Astrocyte (in vitro differentiated cells and primary cell): Measurements from ENCODE around the gene ACAP3.

Source experiments
- EZH2 ChIP-seq: IDR thresholded peaks from 2 replicates; pipeline ENCODE4 v1.6.1; 2012; ENCODE audit warnings: mild to moderate bottlenecking, low read length, inconsistent platforms; ENCODE audit not compliant: insufficient read depth
- TF ChIP-seq, protein P1 (sequence below): IDR thresholded peaks from 2 replicates; pipeline ENCODE4 v1.5.1; 2011; ENCODE audit warnings: low read depth, mild to moderate bottlenecking, inconsistent platforms, low read length, moderate library complexity; ENCODE audit not compliant: insufficient read depth

DNA sequence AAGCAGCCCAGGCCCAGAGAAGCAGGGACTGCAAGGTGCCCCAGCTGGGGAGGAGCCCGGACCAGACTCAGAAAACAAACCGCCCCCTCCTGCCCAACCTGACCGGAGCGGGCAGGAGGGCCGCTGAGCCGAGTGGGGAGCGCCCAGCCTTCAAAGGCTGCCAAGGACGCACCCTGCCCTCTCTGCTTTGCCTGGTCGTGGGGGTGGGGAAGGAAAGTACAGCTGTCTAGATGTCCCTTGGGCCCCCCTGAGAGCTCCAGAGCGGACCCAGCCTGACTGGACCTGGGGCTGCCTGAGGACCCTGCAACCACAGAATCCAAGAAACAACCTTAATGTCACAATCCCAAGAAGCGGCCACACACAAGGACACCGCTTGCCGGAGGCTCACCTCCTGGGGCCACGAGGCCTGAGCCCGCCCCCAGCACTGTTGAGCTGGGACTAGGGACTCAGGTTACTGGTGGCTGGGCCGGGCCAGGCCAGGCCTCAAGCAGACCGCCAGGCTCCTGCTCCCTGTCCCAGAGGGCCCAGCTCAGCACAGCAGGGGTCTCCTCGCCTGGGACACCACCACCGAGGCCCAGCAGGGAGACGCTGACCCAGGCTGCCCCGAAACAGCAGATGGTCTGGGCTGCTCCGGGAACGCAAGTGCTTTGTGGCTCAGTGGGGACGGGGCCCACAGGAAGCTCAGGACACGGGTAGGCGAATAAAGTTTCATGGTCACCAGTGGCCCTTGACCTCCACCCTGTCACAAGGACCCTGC, 40.1 kb upstream of the ACAP3 start:
- TF ChIP-seq, protein P1, sequence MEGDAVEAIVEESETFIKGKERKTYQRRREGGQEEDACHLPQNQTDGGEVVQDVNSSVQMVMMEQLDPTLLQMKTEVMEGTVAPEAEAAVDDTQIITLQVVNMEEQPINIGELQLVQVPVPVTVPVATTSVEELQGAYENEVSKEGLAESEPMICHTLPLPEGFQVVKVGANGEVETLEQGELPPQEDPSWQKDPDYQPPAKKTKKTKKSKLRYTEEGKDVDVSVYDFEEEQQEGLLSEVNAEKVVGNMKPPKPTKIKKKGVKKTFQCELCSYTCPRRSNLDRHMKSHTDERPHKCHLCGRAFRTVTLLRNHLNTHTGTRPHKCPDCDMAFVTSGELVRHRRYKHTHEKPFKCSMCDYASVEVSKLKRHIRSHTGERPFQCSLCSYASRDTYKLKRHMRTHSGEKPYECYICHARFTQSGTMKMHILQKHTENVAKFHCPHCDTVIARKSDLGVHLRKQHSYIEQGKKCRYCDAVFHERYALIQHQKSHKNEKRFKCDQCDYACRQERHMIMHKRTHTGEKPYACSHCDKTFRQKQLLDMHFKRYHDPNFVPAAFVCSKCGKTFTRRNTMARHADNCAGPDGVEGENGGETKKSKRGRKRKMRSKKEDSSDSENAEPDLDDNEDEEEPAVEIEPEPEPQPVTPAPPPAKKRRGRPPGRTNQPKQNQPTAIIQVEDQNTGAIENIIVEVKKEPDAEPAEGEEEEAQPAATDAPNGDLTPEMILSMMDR: no peak
- TF ChIP-seq EZH2: no peak
